Transverse colon (tissue), 4 donors: ENCODE data around the gene SMAD6.

Experiments used
- EP300 ChIP-seq: sonication (generic); formaldehyde crosslinking; IDR thresholded peaks from one replicate; pipeline ENCODE4 v1.6.1; 2017; ENCODE audit warnings: antibody characterized with exemption, low read depth
- POLR2A ChIP-seq: fragments of 450-650 bp; IDR thresholded peaks from one replicate; pipeline ENCODE4 v1.6.1; 2016; ENCODE audit warnings: antibody characterized with exemption, mild to moderate bottlenecking, moderate library complexity
- POLR2AphosphoS5 ChIP-seq, 3 donors: sonication (generic); formaldehyde crosslinking; IDR thresholded peaks; one replicate each; pipeline ENCODE4 v1.6.1; 2016; ENCODE audit warnings: antibody characterized with exemption in 3 of 3
- TF ChIP-seq, protein P1 (sequence below), 5 experiments: fragments of 200-600 bp in 3 of 5; fragments of 450-650 bp in 2 of 5; sonication (generic) in 3 of 5; IDR thresholded peaks; 1 replicate in 2 of 5; 2 replicates in 3 of 5; pipeline ENCODE4 v1.5.1; 2016 to 2017; ENCODE audit warnings: antibody characterized with exemption in 5 of 5, inconsistent platforms in 3 of 5, mild to moderate bottlenecking in 2 of 5, moderate library complexity in 1 of 5

DNA sequence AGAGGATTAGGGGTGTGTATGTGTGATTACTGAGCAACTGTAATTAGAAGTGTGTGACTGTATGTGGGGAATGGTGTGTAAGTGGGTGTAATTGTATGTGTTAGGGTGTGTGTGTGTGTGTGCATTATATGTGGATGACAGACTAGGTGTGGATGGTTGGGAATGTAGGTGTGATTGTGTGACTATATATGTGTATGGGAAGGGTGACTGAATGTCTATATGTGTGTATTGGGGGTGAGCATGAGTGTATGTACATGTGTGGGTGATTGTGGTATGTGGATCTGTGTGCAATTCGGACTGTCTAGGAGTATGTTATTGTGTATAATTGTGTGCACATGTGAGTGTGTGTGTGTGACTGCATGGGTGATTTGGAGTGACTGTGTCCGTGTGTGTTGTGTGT, 43.2 kb upstream of the SMAD6 start:
- TF ChIP-seq POLR2A (no peak), POLR2AphosphoS5 (IDR thresholded peaks at IDR 0.05) (no peak), EP300 (no peak)
- TF ChIP-seq, protein P1, sequence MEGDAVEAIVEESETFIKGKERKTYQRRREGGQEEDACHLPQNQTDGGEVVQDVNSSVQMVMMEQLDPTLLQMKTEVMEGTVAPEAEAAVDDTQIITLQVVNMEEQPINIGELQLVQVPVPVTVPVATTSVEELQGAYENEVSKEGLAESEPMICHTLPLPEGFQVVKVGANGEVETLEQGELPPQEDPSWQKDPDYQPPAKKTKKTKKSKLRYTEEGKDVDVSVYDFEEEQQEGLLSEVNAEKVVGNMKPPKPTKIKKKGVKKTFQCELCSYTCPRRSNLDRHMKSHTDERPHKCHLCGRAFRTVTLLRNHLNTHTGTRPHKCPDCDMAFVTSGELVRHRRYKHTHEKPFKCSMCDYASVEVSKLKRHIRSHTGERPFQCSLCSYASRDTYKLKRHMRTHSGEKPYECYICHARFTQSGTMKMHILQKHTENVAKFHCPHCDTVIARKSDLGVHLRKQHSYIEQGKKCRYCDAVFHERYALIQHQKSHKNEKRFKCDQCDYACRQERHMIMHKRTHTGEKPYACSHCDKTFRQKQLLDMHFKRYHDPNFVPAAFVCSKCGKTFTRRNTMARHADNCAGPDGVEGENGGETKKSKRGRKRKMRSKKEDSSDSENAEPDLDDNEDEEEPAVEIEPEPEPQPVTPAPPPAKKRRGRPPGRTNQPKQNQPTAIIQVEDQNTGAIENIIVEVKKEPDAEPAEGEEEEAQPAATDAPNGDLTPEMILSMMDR (IDR thresholded peaks at IDR 0.05), result no peak
